ENCODE measurements around the gene FBXO45.

The FBXO45 gene

GRCh38 chr3:196537319-196537984 is 31.0 kb upstream of the FBXO45 start:
- no peaks in the 10 kb centered on the region for H3K79me2 ChIP-seq
- no peaks in the 10 kb centered on the region for H3K27me3 ChIP-seq (ENCODE audit: control insufficient read depth, insufficient read depth, low read length)
- no peak overlapping the region for H3K4me2 ChIP-seq (ENCODE audit: low read length)
- no peak overlapping the region for H2AFZ ChIP-seq
- H3K36me3 ChIP-seq (ENCODE audit: control insufficient read depth, insufficient read depth, low read length) = no peaks in the 10 kb centered on the region
- no peak overlapping the region for H3K27ac ChIP-seq
- no peak overlapping the region for H3K4me3 ChIP-seq (ENCODE audit: low read depth, low read length)
- TF ChIP-seq CTCF (IDR thresholded peaks at IDR 0.05) = peak; percentile 68
- H3K9ac ChIP-seq = no peak overlapping the region
- H3K9me3 ChIP-seq (ENCODE audit: control insufficient read depth, low read length) = no peaks in the 10 kb centered on the region
- no peaks in the 10 kb centered on the region for H3K4me1 ChIP-seq

GRCh38 chr3:196541684-196542445 is 26.6 kb upstream of the FBXO45 start:
- no peaks in the 10 kb centered on the region for H3K4me1 ChIP-seq
- H2AFZ ChIP-seq = no peak overlapping the region
- H3K27me3 ChIP-seq (ENCODE audit: control insufficient read depth, insufficient read depth, low read length) = no peaks in the 10 kb centered on the region
- no peak overlapping the region for H3K27ac ChIP-seq
- no peak overlapping the region for H3K4me2 ChIP-seq (ENCODE audit: low read length)
- H3K9ac ChIP-seq = no peak overlapping the region
- H3K36me3 ChIP-seq (ENCODE audit: control insufficient read depth, insufficient read depth, low read length) = no peaks in the 10 kb centered on the region
- no peaks in the 10 kb centered on the region for H3K79me2 ChIP-seq
- no peaks in the 10 kb centered on the region for H3K9me3 ChIP-seq (ENCODE audit: control insufficient read depth, low read length)
- TF ChIP-seq CTCF (IDR thresholded peaks at IDR 0.05) = no peak
- H3K4me3 ChIP-seq (ENCODE audit: low read depth, low read length) = no peak overlapping the region

- H3K4me2 ChIP-seq (ENCODE audit: low read length) = no peak overlapping the region
- no peaks in the 10 kb centered on the region for H3K36me3 ChIP-seq (ENCODE audit: control insufficient read depth, insufficient read depth, low read length)
- no peak overlapping the region for H2AFZ ChIP-seq
- TF ChIP-seq CTCF (IDR thresholded peaks at IDR 0.05) = no peak
- H3K9ac ChIP-seq = no peak overlapping the region
- no peaks in the 10 kb centered on the region for H3K4me1 ChIP-seq
- no peak overlapping the region for H3K4me3 ChIP-seq (ENCODE audit: low read depth, low read length)
- H3K27me3 ChIP-seq (ENCODE audit: control insufficient read depth, insufficient read depth, low read length) = no peaks in the 10 kb centered on the region
- no peaks in the 10 kb centered on the region for H3K9me3 ChIP-seq (ENCODE audit: control insufficient read depth, low read length)
- H3K79me2 ChIP-seq = no peaks in the 10 kb centered on the region
- no peak overlapping the region for H3K27ac ChIP-seq
Observed at GRCh38 chr3:196544491-196544992, 23.9 kb upstream of the FBXO45 start.

GRCh38 chr3:196546537-196546936 is 21.9 kb upstream of the FBXO45 start:
- no peak overlapping the region for H3K4me3 ChIP-seq (ENCODE audit: low read depth, low read length)
- no peak overlapping the region for H3K9ac ChIP-seq
- H3K36me3 ChIP-seq (ENCODE audit: control insufficient read depth, insufficient read depth, low read length) = no peaks in the 10 kb centered on the region
- TF ChIP-seq CTCF (IDR thresholded peaks at IDR 0.05) = no peak
- H3K9me3 ChIP-seq (ENCODE audit: control insufficient read depth, low read length) = no peaks in the 10 kb centered on the region
- H3K79me2 ChIP-seq = no peaks in the 10 kb centered on the region
- no peaks in the 10 kb centered on the region for H3K27me3 ChIP-seq (ENCODE audit: control insufficient read depth, insufficient read depth, low read length)
- no peak overlapping the region for H3K4me2 ChIP-seq (ENCODE audit: low read length)
- H3K4me1 ChIP-seq = no peaks in the 10 kb centered on the region
- H3K27ac ChIP-seq = no peak overlapping the region
- no peak overlapping the region for H2AFZ ChIP-seq
